C4-2B (cell line): ENCODE results near the gene ACVR1B.

Experiments
- H3K27ac ChIP-seq: fragments of 450-650 bp; 2 replicates; pipeline ENCODE4 v1.5.1; 2017
- CTCF ChIP-seq: fragments of 450-650 bp; conservative IDR thresholded peaks from 2 replicates; pipeline ENCODE4 v1.5.1; 2017; ENCODE audit warnings: mild to moderate bottlenecking
- ZFX ChIP-seq: fragments of 450-650 bp; IDR thresholded peaks from 2 replicates; pipeline ENCODE4 v1.6.1; 2017

Gene ACVR1B

GRCh38 chr12:52022841-52023181, 71.3 kb downstream of the ACVR1B start:
- TF ChIP-seq CTCF = no peak
- TF ChIP-seq ZFX = no peak
- H3K27ac ChIP-seq = no peak overlapping the region; the same call in 1 of the 2 replicates

DNA sequence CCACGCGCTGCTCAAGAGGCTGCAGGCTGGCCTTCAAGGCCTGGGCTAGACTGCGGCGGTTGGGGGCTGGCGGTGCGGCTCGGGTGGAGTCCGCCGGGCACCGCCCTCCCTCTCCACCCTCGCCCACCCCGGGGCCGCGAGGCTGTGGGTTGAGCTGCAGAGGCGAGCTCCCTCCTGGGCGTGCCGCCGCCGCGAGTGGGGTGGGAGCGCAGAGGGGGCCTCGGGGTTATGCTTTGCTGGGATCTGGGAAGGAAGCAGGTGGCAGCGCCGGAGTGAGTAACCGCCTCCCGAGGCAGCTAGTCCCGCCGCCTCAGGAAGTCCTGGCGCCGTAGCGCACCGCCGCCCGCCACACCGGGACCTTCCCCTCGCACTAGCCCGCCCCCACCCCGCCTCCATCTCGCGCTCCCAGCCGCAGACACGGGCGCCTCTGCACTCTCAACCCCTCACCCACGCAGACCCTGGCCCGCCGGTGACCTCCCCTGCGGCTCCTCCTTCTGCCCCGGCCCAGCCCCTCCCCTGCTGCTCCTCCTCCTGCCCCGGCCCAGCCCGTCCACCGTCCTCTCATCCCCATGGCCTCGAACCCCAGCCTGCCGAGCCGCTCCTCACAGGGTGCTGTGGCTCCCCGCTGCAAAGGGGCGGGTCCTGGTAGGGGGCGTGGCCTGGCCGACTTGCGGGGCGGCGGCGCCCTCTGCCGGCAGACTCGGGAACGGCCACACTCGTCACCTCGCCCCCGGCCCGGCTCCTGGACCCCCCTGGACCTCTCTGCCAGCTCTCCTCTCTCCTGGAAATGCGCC, 71.9 kb downstream of the ACVR1B start:
- peak overlapping the region; percentile 14; the same call in 1 of the 2 replicates for H3K27ac ChIP-seq
- no peak for TF ChIP-seq ZFX
- peak; percentile 99 for TF ChIP-seq CTCF

DNA sequence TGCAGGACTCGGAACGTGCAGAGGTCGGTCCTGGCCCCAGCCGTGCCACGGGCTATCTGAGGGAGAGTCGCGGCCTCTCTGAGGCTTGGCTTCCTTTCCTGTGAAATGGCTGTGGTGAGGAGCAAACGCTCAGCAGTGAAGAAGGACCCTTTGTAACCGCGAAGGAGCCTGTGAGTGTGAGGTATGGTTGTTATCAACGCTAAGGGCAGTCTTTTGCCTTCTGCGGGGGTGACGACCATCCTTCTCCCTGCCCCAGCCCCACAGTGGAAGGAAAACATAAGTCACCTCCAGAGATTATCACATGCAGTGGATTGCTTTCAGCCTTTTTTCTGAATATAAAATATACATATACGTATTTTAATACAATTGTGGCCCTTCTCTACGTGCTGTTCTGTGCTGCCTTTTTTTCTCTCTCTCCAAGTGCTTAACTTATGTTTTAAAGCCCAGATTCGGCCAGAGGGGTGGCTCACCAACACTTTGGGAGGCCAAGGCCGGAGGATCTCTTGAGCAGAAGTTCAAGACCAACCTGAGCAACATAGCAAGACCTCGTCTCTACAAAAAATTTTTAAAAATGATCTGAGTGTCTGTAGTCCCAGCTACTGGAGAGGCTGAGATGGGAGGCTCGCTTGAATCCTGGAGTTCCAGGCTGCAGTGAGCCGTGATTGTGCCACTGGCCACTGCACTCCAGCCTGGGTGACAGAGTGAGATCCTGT, 72.6 kb downstream of the ACVR1B start:
- H3K27ac ChIP-seq = peak overlapping the region; percentile 14; the same call in 1 of the 2 replicates
- TF ChIP-seq ZFX (no peak), CTCF (peak; percentile 65)

DNA sequence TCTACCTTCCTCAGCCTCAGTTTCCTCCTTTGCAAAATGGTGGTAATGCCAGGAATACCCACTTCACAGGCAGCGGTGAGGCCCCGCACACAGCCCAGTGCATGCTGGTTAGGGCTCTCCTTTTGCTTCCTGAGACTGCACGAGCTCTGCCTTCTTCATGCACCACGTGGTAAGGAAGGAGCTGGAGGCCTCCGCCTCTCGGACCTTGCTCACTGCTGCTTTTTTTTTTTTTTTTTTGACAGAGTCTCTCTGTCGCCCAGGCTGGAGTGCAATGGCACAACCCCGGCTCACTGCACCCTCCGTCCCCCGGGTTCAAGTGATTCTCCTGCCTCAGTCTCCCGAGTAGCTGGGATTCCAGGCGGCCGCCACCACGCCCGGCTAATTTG, 73.3 kb downstream of the ACVR1B start:
- TF ChIP-seq CTCF (no peak), ZFX (no peak)
- no peak overlapping the region; the same call in 1 of the 2 replicates for H3K27ac ChIP-seq

DNA sequence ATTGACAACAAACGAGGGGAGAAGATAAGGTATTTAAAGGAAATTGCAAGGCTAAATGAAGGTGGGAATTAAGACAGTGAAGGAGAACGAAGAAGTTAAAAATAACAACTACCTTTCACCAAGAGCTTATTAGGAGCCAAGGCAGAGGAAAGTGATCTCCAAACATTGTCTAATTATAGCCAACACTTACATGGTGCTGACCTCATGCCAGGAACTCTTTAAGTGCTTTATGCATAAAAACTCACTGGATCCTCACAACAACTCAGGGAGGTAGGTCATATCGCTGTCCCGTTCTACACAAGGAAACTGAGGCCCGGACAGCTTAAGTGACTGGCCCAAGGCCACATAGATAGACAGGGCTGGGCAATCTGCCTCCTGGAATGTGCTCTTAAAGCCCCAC, 74.8 kb downstream of the ACVR1B start:
- TF ChIP-seq ZFX (no peak), CTCF (no peak)
- H3K27ac ChIP-seq = no peak overlapping the region

GRCh38 chr12:52027085-52027843, 75.8 kb downstream of the ACVR1B start:
- TF ChIP-seq CTCF (no peak), ZFX (no peak)
- no peak overlapping the region for H3K27ac ChIP-seq
